ENCODE measurements around the gene ENPP3. TPM values are rescaled to one million over a fixed set of nuclear protein-coding genes. Genes with fewer than 3 reads are reported as not detected.

Gene ENPP3
- total and polyA plus RNA-seq, 10 of the 15 experiments (the other 5 are each of a cell fraction or from before 2014, with no cell fraction given) = 0.01 TPM; not detected in 9

DNA sequence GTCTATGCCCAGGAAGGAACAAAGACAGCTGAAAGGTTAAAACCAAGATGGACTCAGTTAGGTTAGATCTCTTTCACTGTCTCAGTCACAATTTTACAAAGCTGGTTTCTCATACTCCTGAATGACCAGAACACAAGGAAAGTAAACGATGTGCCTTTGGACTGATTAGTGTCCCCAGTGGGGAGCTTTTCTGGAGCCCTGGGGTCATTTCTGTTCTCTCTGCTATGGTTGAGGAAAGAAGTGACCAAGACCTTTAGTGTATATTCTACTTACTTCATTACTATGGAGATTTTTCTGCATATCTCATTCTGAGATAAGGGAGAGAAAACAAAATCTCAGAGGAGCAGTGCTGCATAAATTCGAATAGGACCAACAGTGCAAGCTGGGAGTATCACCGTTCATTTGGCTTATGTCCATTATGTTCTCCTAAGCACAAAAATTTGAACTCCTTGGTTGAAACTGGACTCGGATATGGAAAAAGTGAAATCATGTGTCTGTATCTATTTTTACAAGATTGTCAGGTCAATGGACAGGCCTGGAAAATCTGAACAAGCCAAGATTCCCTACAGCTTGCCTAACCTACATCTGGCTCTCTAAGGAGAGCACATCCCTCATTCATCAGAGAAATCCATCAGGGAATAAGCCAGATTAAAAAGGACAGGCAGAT, 136.3 kb downstream of the ENPP3 start:
- Histone ChIP-seq H3K9me3 (replicated peaks; ENCODE audit: control insufficient read depth, insufficient read depth, low read length) (no peaks in the 10 kb centered on the region), H3K4me3 (no peak overlapping the region), H2AFZ (ENCODE audit: control insufficient read depth, low read depth, low read length) (no peak overlapping the region), H3K4me2 (ENCODE audit: control insufficient read depth, insufficient read depth) (no peak overlapping the region), H3K79me2 (ENCODE audit: control insufficient read depth, insufficient read depth, low read length) (no peaks in the 10 kb centered on the region), H3K9ac (ENCODE audit: control insufficient read depth, insufficient read depth, low read length) (no peak overlapping the region), H3K36me3 (ENCODE audit: control insufficient read depth in 2 of 2, insufficient read depth in 2 of 2, low read length in 1 of 2) (no peaks in the 10 kb centered on the region), H3K27ac (ENCODE audit: control insufficient read depth, insufficient read depth) (no peak overlapping the region), H4K20me1 (ENCODE audit: control insufficient read depth, insufficient read depth) (no peaks in the 10 kb centered on the region), H3K4me1 (ENCODE audit: control insufficient read depth, insufficient read depth, low read length) (no peaks in the 10 kb centered on the region), H3K27me3 (replicated peaks in 1 of 2; ENCODE audit: control insufficient read depth in 2 of 2, insufficient read depth in 2 of 2, low read length in 1 of 2) (no peaks in the 10 kb centered on the region)
- CTCF ChIA-PET = no interaction called here
- DNase-seq (ENCODE audit: low read depth, low spot score) (no peak), ATAC-seq (no peak), FAIRE-seq (no peak)
- POLR2A ChIA-PET = no interaction called here
- intact Hi-C loops (cut with micrococcal nuclease; ENCODE audit: unreplicated experiment) = no loop called here
- BruUV-seq (replicated peaks) = no TSS peak
- in situ Hi-C loops (cut with MboI) = no loop called here
- 14% methylated on average over 4 of the region's 4 CpGs for WGBS (ENCODE audit: insufficient coverage, insufficient replicate concordance, low lambda C conversion rate, missing lambda C conversion rate)
- RAD21 ChIA-PET (ENCODE audit: unreplicated experiment) = no interaction called here
- SMC1A ChIA-PET (ENCODE audit: uncharacterized antibody, unreplicated experiment) = no interaction called here
- no peak for TF ChIP-seq HDAC6 (IDR thresholded peaks at IDR 0.05; ENCODE audit: unreplicated experiment)
- TF ChIP-seq IKZF2 (IDR thresholded peaks at IDR 0.05) = no peak
- TF ChIP-seq, protein P1, sequence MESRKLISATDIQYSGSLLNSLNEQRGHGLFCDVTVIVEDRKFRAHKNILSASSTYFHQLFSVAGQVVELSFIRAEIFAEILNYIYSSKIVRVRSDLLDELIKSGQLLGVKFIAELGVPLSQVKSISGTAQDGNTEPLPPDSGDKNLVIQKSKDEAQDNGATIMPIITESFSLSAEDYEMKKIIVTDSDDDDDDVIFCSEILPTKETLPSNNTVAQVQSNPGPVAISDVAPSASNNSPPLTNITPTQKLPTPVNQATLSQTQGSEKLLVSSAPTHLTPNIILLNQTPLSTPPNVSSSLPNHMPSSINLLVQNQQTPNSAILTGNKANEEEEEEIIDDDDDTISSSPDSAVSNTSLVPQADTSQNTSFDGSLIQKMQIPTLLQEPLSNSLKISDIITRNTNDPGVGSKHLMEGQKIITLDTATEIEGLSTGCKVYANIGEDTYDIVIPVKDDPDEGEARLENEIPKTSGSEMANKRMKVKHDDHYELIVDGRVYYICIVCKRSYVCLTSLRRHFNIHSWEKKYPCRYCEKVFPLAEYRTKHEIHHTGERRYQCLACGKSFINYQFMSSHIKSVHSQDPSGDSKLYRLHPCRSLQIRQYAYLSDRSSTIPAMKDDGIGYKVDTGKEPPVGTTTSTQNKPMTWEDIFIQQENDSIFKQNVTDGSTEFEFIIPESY (IDR thresholded peaks at IDR 0.05) = no peak
- TF ChIP-seq NFXL1 (IDR thresholded peaks at IDR 0.05; ENCODE audit: borderline replicate concordance) = no peak
- TF ChIP-seq ZNF24 (IDR thresholded peaks at IDR 0.05) = no peak
- no peak for TF ChIP-seq HDGF (IDR thresholded peaks at IDR 0.05)
- no peak for TF ChIP-seq NRF1 (conservative IDR thresholded peaks at IDR 0.05; ENCODE audit: low read depth, low read length)
- TF ChIP-seq SP1 (IDR thresholded peaks at IDR 0.05; ENCODE audit: low read depth, low read length) = no peak
- TF ChIP-seq PAX5 (IDR thresholded peaks at IDR 0.05; ENCODE audit: borderline replicate concordance, low read depth, low read length) = no peak
- TF ChIP-seq, protein P2, sequence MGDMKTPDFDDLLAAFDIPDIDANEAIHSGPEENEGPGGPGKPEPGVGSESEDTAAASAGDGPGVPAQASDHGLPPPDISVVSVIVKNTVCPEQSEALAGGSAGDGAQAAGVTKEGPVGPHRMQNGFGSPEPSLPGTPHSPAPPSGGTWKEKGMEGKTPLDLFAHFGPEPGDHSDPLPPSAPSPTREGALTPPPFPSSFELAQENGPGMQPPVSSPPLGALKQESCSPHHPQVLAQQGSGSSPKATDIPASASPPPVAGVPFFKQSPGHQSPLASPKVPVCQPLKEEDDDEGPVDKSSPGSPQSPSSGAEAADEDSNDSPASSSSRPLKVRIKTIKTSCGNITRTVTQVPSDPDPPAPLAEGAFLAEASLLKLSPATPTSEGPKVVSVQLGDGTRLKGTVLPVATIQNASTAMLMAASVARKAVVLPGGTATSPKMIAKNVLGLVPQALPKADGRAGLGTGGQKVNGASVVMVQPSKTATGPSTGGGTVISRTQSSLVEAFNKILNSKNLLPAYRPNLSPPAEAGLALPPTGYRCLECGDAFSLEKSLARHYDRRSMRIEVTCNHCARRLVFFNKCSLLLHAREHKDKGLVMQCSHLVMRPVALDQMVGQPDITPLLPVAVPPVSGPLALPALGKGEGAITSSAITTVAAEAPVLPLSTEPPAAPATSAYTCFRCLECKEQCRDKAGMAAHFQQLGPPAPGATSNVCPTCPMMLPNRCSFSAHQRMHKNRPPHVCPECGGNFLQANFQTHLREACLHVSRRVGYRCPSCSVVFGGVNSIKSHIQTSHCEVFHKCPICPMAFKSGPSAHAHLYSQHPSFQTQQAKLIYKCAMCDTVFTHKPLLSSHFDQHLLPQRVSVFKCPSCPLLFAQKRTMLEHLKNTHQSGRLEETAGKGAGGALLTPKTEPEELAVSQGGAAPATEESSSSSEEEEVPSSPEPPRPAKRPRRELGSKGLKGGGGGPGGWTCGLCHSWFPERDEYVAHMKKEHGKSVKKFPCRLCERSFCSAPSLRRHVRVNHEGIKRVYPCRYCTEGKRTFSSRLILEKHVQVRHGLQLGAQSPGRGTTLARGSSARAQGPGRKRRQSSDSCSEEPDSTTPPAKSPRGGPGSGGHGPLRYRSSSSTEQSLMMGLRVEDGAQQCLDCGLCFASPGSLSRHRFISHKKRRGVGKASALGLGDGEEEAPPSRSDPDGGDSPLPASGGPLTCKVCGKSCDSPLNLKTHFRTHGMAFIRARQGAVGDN (IDR thresholded peaks at IDR 0.05) = no peak
- no peak for TF ChIP-seq NBN (IDR thresholded peaks at IDR 0.05)
- TF ChIP-seq, protein P3, sequence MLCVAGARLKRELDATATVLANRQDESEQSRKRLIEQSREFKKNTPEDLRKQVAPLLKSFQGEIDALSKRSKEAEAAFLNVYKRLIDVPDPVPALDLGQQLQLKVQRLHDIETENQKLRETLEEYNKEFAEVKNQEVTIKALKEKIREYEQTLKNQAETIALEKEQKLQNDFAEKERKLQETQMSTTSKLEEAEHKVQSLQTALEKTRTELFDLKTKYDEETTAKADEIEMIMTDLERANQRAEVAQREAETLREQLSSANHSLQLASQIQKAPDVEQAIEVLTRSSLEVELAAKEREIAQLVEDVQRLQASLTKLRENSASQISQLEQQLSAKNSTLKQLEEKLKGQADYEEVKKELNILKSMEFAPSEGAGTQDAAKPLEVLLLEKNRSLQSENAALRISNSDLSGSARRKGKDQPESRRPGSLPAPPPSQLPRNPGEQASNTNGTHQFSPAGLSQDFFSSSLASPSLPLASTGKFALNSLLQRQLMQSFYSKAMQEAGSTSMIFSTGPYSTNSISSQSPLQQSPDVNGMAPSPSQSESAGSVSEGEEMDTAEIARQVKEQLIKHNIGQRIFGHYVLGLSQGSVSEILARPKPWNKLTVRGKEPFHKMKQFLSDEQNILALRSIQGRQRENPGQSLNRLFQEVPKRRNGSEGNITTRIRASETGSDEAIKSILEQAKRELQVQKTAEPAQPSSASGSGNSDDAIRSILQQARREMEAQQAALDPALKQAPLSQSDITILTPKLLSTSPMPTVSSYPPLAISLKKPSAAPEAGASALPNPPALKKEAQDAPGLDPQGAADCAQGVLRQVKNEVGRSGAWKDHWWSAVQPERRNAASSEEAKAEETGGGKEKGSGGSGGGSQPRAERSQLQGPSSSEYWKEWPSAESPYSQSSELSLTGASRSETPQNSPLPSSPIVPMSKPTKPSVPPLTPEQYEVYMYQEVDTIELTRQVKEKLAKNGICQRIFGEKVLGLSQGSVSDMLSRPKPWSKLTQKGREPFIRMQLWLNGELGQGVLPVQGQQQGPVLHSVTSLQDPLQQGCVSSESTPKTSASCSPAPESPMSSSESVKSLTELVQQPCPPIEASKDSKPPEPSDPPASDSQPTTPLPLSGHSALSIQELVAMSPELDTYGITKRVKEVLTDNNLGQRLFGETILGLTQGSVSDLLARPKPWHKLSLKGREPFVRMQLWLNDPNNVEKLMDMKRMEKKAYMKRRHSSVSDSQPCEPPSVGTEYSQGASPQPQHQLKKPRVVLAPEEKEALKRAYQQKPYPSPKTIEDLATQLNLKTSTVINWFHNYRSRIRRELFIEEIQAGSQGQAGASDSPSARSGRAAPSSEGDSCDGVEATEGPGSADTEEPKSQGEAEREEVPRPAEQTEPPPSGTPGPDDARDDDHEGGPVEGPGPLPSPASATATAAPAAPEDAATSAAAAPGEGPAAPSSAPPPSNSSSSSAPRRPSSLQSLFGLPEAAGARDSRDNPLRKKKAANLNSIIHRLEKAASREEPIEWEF (IDR thresholded peaks at IDR 0.05; ENCODE audit: insufficient replicate concordance, low read depth, low read length) = no peak
- no peak for TF ChIP-seq CEBPB (IDR thresholded peaks at IDR 0.05; ENCODE audit: borderline replicate concordance in 1 of 2, low read depth in 2 of 2, low read length in 2 of 2)
- no peak for TF ChIP-seq ZNF622 (IDR thresholded peaks at IDR 0.05)

Data from GM12878 (cell line).